ENCODE results near the gene FBXW12.
"Not testable (repeated sequence)": the region's sequence is repeated elsewhere in the genome, so short reads cannot be mapped to it uniquely, and the experiment has no call there.

DNA sequence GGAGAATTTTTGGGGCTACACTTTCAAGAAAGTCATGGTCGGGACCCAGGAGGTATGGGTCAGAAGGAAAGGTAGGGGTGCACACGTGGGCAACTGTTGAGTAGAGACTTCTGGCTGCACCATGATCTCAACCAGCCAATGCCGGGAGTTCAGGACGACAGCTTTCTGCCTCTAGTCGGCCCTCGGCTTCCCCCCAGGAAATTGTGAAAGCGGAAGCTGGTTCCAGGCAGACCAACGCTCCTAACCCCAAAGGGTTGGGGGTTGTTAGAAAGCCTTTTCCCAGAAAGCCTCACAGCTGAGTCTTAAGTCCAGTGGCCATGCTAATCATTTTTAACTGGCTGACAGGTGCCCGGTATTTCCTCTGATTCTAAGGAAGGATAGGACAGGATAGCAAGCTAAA lies 36.7 kb upstream of the FBXW12 start:
- TF ChIP-seq, protein P1, sequence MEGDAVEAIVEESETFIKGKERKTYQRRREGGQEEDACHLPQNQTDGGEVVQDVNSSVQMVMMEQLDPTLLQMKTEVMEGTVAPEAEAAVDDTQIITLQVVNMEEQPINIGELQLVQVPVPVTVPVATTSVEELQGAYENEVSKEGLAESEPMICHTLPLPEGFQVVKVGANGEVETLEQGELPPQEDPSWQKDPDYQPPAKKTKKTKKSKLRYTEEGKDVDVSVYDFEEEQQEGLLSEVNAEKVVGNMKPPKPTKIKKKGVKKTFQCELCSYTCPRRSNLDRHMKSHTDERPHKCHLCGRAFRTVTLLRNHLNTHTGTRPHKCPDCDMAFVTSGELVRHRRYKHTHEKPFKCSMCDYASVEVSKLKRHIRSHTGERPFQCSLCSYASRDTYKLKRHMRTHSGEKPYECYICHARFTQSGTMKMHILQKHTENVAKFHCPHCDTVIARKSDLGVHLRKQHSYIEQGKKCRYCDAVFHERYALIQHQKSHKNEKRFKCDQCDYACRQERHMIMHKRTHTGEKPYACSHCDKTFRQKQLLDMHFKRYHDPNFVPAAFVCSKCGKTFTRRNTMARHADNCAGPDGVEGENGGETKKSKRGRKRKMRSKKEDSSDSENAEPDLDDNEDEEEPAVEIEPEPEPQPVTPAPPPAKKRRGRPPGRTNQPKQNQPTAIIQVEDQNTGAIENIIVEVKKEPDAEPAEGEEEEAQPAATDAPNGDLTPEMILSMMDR (IDR thresholded peaks at IDR 0.05; ENCODE audit: low read depth, low read length) = not testable (repeated sequence)
- TF ChIP-seq EZH2phosphoT487 (IDR thresholded peaks at IDR 0.05; ENCODE audit: low read depth) = not testable (repeated sequence)

Data from OCI-LY3 (cell line).